Activated T-helper 1 cell treated with anti-CD3 and anti-CD28 coated beads, Interleukin-12 subunit alpha, Interleukin-12 subunit beta, Interleukin-2, Interleukin-4 antibody, amounts not matched to agents 30 ng/mL and 10 ng/mL and 1 ng/mL, durations not matched to agents 14 hours and 24 hours and 36 hours (primary cell): ENCODE data around the gene PAXIP1. TPM values are rescaled to one million over a fixed set of nuclear protein-coding genes. Genes with fewer than 3 reads are reported as not detected.
A peak's percentile ranks its signal among the peaks of the same experiment; 100 is the strongest.
"Not testable (repeated sequence)": the region's sequence is repeated elsewhere in the genome, so short reads cannot be mapped to it uniquely, and the experiment has no call there.

Experiments used
- DNase-seq: peaks from one replicate; pipeline ENCODE4 v3.0.0; 2021; ENCODE audit warnings: low spot score
- H3K27ac Mint-ChIP-seq: one replicate; pipeline ENCODE4 v1.8.0; 2021; ENCODE audit warnings: mild to moderate bottlenecking, mixed read lengths
- H3K27me3 Mint-ChIP-seq: one replicate; pipeline ENCODE4 v1.8.0; 2022; ENCODE audit warnings: mild to moderate bottlenecking, moderate library complexity, mixed read lengths; ENCODE audit not compliant: insufficient read depth
- H3K36me3 Mint-ChIP-seq: one replicate; pipeline ENCODE4 v1.8.0; 2021; ENCODE audit warnings: low read depth, mixed read lengths
- H3K4me1 Mint-ChIP-seq: one replicate; pipeline ENCODE4 v1.8.0; 2021; ENCODE audit warnings: low read depth, mixed read lengths
- H3K4me3 Mint-ChIP-seq: one replicate; pipeline ENCODE4 v1.8.0; 2021; ENCODE audit warnings: mild to moderate bottlenecking, moderate library complexity, mixed read lengths
- H3K9me3 Mint-ChIP-seq: one replicate; pipeline ENCODE4 v1.8.0; 2021; ENCODE audit warnings: mixed read lengths
- intact Hi-C: fragments of 100-400 bp; cut with micrococcal nuclease; formaldehyde crosslinking; loops from one replicate; pipeline ENCODE4 v1.15.1; 2024
- total RNA-seq: library from RNA; stranded (reverse); gene quantifications from 2 replicates; pipeline ENCODE4 v1.2.3, GENCODE V29; 2022

PAXIP1 gene
- total RNA-seq, 1 donor from 2014 or later: 36.2 TPM

DNA sequence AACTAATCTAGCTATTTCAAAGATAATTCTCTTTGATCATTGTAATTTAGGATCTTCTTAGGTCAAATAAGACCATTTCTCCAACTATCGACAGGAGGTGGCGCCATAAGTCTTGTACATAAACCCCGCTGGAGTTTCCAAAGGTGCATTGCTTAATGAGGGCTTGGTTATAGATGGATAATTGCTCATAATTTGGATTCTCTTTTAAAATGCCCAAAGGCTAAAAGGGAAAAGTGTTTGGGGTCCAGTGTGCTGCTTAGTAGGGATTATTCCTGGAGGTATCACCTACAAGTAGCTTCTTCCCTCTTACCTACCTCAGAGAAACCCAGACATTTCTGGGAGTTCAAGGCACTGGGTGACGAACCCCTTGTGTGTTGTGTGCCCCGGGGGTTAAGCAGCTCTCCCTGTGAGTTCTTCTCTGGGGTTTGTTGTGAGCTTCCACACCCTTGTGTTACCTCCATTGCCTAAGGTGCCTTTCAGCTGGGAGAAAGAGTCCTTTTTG lies 75.2 kb downstream of the PAXIP1 start:
- Mint-ChIP-seq H3K36me3 (no peaks in the 10 kb centered on the region), H3K4me1 (peaks cover 25% of the 10 kb centered on the region), H3K27ac (peak overlapping the region; percentile 93), H3K27me3 (peaks cover 27% of the 10 kb centered on the region), H3K9me3 (no peaks in the 10 kb centered on the region), H3K4me3 (peak overlapping the region; percentile 94)
- intact Hi-C loops: loop anchor here (1.0 to 10.0 kb wide), 15 partner anchors 14 to 1965 kb away; partner anchors contain the start of genes HTR5A, LMBR1, PAXIP1 and RBM33
- peak; percentile 53 for DNase-seq

DNA sequence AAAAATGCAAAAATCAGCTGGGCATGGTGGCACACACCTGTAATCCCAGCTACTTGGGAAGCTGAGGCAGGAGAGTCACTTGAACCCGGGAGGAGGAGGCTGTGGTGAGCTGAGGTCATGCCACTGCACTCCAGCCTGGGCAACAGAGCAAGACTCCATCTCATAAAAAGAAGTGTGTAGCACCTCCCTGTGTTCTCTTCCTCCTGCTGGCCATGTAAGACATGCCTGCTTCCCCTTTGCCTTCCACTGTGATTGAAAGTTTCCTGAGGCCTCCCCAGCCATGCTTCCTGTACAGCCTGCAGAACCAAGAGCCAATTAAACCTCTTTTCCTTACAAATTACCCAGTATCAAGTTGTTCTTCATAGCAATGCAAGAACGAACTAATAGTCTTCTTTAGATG lies 80.5 kb downstream of the PAXIP1 start:
- not testable (repeated sequence) for H3K4me1 Mint-ChIP-seq, H3K36me3 Mint-ChIP-seq, DNase-seq, H3K4me3 Mint-ChIP-seq, H3K9me3 Mint-ChIP-seq, H3K27ac Mint-ChIP-seq
- intact Hi-C loops: loop anchor here (10.0 kb wide), 1 partner anchor 612 kb away; no protein-coding TSS in a partner anchor
- H3K27me3 Mint-ChIP-seq: peaks cover 29% of the 10 kb centered on the region

DNA sequence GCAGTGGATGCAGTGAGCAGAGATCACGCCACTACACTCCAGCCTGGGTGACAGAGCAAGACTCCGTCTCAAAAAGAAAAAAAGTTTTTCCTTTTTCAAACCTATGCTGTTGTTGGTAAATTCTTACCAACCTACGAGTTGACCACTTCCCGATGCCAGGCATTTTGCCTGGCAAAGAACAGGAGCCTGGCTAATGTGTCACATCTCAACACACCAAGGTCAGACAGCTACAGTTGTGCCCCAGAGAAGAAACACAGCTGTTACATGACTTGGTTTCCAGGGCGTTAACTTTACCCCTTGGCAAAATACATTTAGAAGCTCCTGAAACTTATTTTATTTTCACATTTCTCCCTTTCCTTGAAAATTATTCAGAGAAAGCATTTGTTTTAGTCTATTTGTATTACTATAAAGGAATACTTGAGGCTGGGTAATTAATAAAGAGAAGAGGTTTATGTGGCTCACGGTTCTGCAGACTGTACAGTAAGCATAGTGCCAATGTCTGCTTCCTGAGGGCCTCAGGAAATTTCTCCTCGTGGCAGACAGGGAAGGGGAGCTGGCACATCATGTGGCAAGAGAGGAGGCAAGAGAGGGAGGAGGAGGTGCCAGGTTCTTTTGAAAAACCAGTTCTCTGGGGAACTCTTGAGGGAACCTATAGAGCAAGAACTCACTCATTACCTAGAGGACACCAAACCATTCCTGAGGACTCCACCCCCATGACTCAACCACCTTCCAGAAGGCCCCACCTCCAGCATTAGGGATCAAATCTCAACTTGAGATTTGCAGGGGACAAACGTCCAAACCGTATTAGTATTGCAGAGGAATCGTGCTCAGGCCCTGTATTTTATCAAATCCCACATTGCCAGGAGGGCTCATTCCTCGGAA lies 83.3 kb downstream of the PAXIP1 start:
- Mint-ChIP-seq H3K27me3 (peaks cover 18% of the 10 kb centered on the region), H3K27ac (no peak overlapping the region), H3K4me3 (no peak overlapping the region), H3K36me3 (no peaks in the 10 kb centered on the region), H3K4me1 (no peaks in the 10 kb centered on the region), H3K9me3 (no peaks in the 10 kb centered on the region)
- intact Hi-C loops: loop anchor here (10.0 kb wide), 1 partner anchor 615 kb away; no protein-coding TSS in a partner anchor
- no peak for DNase-seq

DNA sequence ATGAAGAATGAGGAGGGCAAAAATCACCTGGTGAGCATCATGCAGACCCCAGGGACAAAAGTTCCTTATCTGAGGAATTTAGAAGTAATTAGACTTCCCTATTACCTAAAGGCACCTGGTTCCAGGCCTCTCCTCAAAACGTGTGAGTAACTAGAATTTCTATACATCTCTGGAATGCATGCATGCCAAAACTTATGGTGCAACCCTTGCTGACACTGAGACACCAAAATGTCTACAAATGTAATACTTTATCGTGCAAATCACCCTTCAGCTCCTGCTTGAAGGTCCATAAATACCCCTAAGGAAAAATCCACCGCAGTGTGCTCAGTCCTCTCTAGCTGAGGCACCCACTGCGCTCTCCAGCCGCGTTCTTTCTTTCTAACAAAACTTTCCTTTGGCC lies 84.2 kb downstream of the PAXIP1 start:
- H3K4me3 Mint-ChIP-seq: no peak overlapping the region
- H3K9me3 Mint-ChIP-seq: no peaks in the 10 kb centered on the region
- H3K27me3 Mint-ChIP-seq: peaks cover 15% of the 10 kb centered on the region
- no peaks in the 10 kb centered on the region for H3K36me3 Mint-ChIP-seq
- intact Hi-C loops: no loop called here
- no peak for DNase-seq
- H3K27ac Mint-ChIP-seq: no peak overlapping the region
- H3K4me1 Mint-ChIP-seq: peaks cover 3% of the 10 kb centered on the region

DNA sequence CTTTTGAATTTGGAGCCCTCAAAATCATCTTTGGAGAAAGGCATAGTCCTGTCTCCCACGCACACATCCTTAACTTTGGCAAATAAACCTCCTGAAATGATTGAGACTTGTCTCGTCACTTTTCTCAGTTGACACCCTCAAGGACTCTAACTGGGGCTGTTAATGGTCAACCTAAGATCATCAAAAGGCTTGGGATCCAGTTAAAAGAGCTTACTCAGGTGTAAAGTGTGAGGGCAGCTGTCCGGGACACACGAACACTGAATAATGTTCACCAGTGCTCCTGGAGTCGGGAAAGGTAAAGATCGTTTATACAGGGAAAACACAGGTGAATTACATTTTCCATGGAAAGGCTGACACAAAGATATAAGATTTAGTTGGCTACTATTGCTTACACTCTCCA lies 84.7 kb downstream of the PAXIP1 start:
- intact Hi-C loops: no loop called here
- Mint-ChIP-seq H3K27ac (no peak overlapping the region), H3K4me3 (no peak overlapping the region), H3K36me3 (no peaks in the 10 kb centered on the region), H3K27me3 (peaks cover 16% of the 10 kb centered on the region), H3K4me1 (peaks cover 4% of the 10 kb centered on the region), H3K9me3 (no peaks in the 10 kb centered on the region)
- DNase-seq: no peak

DNA sequence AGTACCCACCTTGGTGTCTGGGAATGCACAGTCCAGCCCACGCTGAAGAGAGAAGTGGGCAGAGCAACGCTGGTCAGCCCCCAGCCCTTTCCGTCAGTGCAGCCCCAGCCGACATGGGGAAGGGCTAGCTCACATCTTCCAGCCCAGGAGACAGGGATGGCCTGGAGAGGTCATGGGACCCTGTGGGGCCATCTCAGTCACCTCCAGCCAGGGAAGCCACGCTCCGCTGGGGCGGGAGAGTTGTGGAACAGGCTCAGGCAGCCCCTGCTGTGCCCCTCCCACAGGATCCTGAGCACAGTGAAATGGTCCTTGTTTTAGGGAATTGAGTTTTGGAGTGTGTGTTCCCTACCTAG lies 85.1 kb downstream of the PAXIP1 start:
- H3K27ac Mint-ChIP-seq: no peak overlapping the region
- no peaks in the 10 kb centered on the region for H3K9me3 Mint-ChIP-seq
- peaks cover 16% of the 10 kb centered on the region for H3K27me3 Mint-ChIP-seq
- peaks cover 4% of the 10 kb centered on the region for H3K4me1 Mint-ChIP-seq
- no peak for DNase-seq
- H3K4me3 Mint-ChIP-seq: no peak overlapping the region
- intact Hi-C loops: no loop called here
- no peaks in the 10 kb centered on the region for H3K36me3 Mint-ChIP-seq

DNA sequence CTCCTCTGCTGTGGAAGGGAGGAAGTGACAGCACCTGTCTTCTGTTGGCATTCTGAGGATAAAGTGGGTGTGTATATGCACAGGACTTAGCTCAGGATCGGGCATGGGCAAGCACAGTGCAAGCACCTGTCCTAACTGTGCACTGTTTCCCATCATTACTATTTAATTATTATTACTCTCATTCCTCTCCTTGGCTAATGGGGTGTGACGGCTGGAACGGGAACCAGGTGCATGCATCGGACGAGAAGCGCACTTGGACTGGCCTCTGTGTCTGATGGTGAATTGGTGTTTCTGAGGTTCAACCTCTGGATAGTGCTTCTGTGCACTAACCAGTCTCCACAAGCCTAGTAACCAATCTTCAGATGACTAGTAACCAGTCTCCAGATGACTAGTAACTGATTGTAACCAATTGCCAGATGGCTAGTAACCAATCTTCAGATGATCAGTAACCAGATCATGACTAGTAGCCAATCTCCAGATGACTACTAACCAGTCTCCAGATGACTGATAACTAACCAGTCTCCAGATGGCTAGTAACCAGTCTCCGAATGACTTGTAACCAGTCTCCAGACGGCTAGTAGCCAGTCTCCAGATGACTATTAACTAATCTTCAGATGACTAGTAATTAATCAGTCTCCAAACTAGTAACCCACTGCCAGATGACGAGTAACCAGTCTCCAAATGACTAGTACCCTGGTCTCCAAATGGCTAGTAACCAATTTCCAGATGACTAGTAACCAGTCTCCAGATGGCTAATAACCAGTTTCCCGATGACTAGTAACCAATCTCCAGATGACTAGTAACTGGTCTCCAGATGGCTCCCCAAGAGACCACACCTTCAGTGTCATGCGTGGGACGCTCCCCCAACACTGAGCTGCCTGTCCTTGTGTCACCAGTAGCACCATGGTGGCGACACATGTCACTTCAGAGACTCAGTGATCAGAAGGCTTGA lies 85.8 kb downstream of the PAXIP1 start:
- H3K36me3 Mint-ChIP-seq: no peaks in the 10 kb centered on the region
- H3K9me3 Mint-ChIP-seq: no peaks in the 10 kb centered on the region
- no peak overlapping the region for H3K27ac Mint-ChIP-seq
- H3K4me3 Mint-ChIP-seq: no peak overlapping the region
- H3K27me3 Mint-ChIP-seq: peaks cover 18% of the 10 kb centered on the region
- H3K4me1 Mint-ChIP-seq: peaks cover 4% of the 10 kb centered on the region
- intact Hi-C loops: no loop called here
- no peak for DNase-seq

DNA sequence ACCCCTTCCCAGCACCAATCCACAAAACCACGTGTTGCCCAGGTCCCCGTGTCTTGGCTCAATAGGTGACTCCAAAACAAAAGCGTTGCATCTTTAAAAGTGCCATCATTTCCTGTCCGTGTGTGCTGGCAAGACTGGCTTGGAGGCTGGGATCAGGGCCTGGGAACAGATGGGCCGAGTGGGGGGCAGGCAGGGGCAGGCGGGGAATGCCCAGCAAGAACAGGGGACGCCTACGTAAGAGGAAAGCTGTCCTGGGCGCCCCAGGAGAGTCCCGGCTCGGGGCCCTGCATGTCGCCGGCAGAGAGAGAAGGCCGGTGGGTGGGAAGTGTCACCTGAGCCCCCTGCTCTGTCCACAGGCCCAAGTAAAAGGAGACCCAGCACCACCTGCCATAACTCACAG lies 86.5 kb downstream of the PAXIP1 start:
- H3K36me3 Mint-ChIP-seq: no peaks in the 10 kb centered on the region
- peaks cover 17% of the 10 kb centered on the region for H3K27me3 Mint-ChIP-seq
- H3K27ac Mint-ChIP-seq: no peak overlapping the region
- no peak for DNase-seq
- no peak overlapping the region for H3K4me3 Mint-ChIP-seq
- peaks cover 4% of the 10 kb centered on the region for H3K4me1 Mint-ChIP-seq
- peaks cover 2% of the 10 kb centered on the region for H3K9me3 Mint-ChIP-seq
- intact Hi-C loops: no loop called here

DNA sequence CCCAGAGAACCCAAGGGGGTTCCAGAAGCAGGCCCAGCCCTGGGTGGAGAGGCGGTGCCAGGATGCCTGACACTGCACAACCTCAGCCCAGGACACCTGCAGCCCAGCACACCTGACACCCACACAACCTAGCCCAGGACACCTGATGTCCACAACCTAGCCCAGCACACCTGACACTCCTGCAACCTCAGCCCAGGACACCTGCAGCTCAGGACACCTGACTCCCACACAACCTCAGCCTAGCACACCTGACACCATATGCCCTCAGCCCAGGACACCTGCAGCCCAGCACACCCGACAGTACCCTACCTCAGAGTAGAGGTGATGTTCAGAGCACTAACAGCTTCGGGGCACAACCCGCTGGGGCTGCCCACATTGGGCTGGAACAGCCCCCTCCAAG lies 87.3 kb downstream of the PAXIP1 start:
- Mint-ChIP-seq H3K27ac (no peak overlapping the region), H3K4me1 (peaks cover 4% of the 10 kb centered on the region), H3K36me3 (no peaks in the 10 kb centered on the region), H3K27me3 (peaks cover 19% of the 10 kb centered on the region), H3K9me3 (peaks cover 3% of the 10 kb centered on the region), H3K4me3 (no peak overlapping the region)
- DNase-seq: no peak
- intact Hi-C loops: no loop called here

DNA sequence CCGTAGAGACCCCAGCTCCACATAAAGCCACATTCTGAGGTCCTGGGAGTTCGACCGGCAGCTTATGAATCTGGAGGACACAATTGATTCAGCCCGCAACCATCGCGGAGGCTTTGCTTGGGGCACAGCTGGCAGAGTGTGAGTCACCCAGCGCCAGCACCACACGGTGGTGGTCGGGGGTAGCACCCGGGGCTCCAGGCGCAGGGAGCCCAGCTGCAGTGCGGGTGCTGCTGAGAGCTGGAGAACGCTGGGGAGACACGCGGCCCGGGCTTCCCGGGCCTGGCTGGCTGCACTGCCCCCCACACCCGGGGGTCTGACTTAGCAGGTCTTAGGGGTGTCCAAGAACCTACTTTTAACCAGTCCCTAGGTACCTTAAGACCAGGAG lies 87.9 kb downstream of the PAXIP1 start:
- H3K4me1 Mint-ChIP-seq: peaks cover 4% of the 10 kb centered on the region
- DNase-seq: no peak
- peaks cover 19% of the 10 kb centered on the region for H3K27me3 Mint-ChIP-seq
- intact Hi-C loops: loop anchor here (5.0 kb wide), 1 partner anchor 92 kb away; no protein-coding TSS in a partner anchor
- H3K4me3 Mint-ChIP-seq: no peak overlapping the region
- no peak overlapping the region for H3K27ac Mint-ChIP-seq
- H3K36me3 Mint-ChIP-seq: no peaks in the 10 kb centered on the region
- peaks cover 3% of the 10 kb centered on the region for H3K9me3 Mint-ChIP-seq

DNA sequence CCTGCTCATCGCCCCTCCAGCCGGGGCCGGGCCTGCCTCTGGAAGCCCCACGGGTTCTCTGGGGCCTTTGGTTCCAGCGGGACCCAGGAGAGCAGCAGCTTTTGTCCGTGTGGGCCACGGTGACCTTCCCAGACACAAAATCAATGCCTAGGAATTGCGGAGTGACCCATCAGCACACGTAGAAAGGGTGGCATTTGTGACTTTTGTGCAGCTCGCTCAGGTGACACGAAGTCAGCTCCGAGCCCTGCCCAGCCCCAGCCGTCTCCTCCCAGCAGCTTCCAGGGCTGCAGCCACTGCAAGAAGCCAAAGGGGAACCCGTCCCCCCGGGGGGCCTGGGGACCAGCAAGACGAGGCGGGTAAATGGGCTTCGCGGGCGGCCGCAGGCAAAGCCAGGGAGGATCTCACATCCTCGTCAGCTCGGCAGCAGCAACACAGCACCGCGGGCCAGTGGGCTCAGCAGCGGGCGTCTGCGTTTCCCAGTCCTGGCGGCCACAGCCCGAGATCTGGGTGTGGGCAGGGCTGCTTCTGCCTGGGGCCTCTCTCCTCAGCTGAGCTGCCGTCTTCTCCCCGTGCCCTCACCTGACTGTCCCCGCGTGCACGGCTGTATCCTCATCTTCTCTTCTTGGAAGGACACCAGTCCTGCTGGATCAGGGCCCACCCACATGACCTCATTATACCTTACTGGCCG lies 88.5 kb downstream of the PAXIP1 start:
- no peaks in the 10 kb centered on the region for H3K36me3 Mint-ChIP-seq
- H3K9me3 Mint-ChIP-seq: peaks cover 3% of the 10 kb centered on the region
- H3K27me3 Mint-ChIP-seq: peaks cover 19% of the 10 kb centered on the region
- H3K4me1 Mint-ChIP-seq: peaks cover 4% of the 10 kb centered on the region
- no peak overlapping the region for H3K4me3 Mint-ChIP-seq
- no peak for DNase-seq
- intact Hi-C loops: loop anchor here (5.0 kb wide), 1 partner anchor 93 kb away; no protein-coding TSS in a partner anchor
- H3K27ac Mint-ChIP-seq: no peak overlapping the region

DNA sequence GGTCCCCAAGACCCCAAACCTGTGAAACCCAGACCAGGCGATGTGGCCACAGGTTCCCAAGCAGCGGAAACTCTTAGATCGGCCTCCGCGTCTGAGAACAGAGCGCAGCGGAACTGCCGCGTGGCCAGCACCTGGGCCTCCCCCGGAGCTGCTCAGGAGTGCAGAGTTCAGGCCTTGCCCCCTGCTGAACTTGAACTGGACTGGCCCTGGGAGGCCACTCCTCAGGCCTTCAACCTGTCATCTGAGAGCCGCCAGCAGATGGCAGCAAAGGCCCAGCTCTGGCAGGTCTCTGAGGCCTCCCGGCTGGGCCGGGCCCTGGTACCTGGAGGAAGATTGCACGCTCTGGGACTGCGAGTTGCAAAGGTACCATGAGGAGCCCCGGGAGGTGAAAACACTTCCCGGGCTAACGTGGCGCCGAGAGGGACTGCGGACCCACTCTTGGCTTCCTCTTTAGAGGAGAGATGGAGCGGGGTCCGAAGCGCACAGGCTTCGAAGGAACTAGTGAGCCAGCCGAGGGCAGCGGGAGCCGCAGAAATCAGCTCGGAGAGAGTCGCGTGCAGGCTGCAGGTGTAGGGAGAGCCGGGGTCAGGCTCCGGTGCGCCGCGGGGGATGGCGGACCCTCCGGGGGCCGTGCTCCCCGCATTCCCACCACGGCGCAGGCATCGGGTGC lies 89.2 kb downstream of the PAXIP1 start:
- peaks cover 4% of the 10 kb centered on the region for H3K4me1 Mint-ChIP-seq
- no peak overlapping the region for H3K27ac Mint-ChIP-seq

More for the DNA sequence above, 89.2 kb downstream of the PAXIP1 start:
- Mint-ChIP-seq H3K36me3 (no peaks in the 10 kb centered on the region), H3K27me3 (peaks cover 19% of the 10 kb centered on the region), H3K4me3 (peak overlapping the region; percentile 68), H3K9me3 (peaks cover 3% of the 10 kb centered on the region)
- DNase-seq: peak; percentile 75
- intact Hi-C loops: loop anchor here (1.0 to 5.0 kb wide), 4 partner anchors 15 to 432 kb away; no protein-coding TSS in a partner anchor
